Measurements from ENCODE around the gene NR2F2. TPM values are rescaled to one million over a fixed set of nuclear protein-coding genes. Genes with fewer than 3 reads are reported as not detected.

NR2F2 gene
- total RNA-seq, 6 experiments from 2014 or later = 11.6 to 30.0 (median 20.7) TPM

GRCh38 chr15:96354731-96355567 is 24.4 kb downstream of the NR2F2 start:
- 7% methylated on average over 9 of the region's 15 CpGs for WGBS (ENCODE audit: insufficient coverage, low coverage, low lambda C conversion rate, missing lambda C conversion rate)
- Histone ChIP-seq H3K4me3 (peak overlapping the region; percentile 51 to 65 (median 60)), H3K27me3 (no peaks in the 10 kb centered on the region)

GRCh38 chr15:96355568-96356187 is 25.2 kb downstream of the NR2F2 start:
- Histone ChIP-seq H3K4me3 (no peak overlapping the region), H3K9me3 (no peaks in the 10 kb centered on the region), H3K27ac (peak overlapping the region in 2 of 3 donors; percentile 67 to 81), H3K27me3 (no peaks in the 10 kb centered on the region), H3K36me3 (no peaks in the 10 kb centered on the region), H3K4me1 (peaks cover 0 to 29% (median 4%) of the 10 kb centered on the region in 4 donors)
- intact Hi-C loops (cut with DNase I) = loop anchor here in 1 of 2 donors (10.0 kb wide), 1 partner anchor 539 kb away; no protein-coding TSS in a partner anchor
- 48% methylated on average over 6 of the region's 7 CpGs for WGBS (ENCODE audit: insufficient coverage, low coverage, low lambda C conversion rate, missing lambda C conversion rate)
- DNase-seq = no peak
- TF ChIP-seq POLR2A (IDR thresholded peaks at IDR 0.05) (no peak), CTCF (IDR thresholded peaks at IDR 0.05) (no peak)
- no peak for ATAC-seq

More at GRCh38 chr15:96354731-96355567, 24.4 kb downstream of the NR2F2 start:
- intact Hi-C loops (cut with DNase I) = loop anchor here in 1 of 2 donors (10.0 kb wide), 1 partner anchor 540 kb away; no protein-coding TSS in a partner anchor
- H3K27ac ChIP-seq = peak overlapping the region; percentile 67 to 81 (median 71)
- H3K4me1 ChIP-seq = peaks cover 0 to 23% (median 4%) of the 10 kb centered on the region in 4 donors
- TF ChIP-seq CTCF (IDR thresholded peaks at IDR 0.05) (peak; percentile 30 to 59 (median 36)), POLR2A (IDR thresholded peaks at IDR 0.05) (no peak)
- DNase-seq = no peak
- H3K9me3 ChIP-seq = no peaks in the 10 kb centered on the region
- no peaks in the 10 kb centered on the region for H3K36me3 ChIP-seq
- ATAC-seq = peak in 3 of 4 donors; percentile 34 to 37 (median 36)

- Histone ChIP-seq H3K9me3 (no peaks in the 10 kb centered on the region), H3K4me3 (peak overlapping the region; percentile 60 to 70 (median 64)), H3K4me1 (peaks cover 0 to 24% (median 4%) of the 10 kb centered on the region in 4 donors), H3K36me3 (no peaks in the 10 kb centered on the region), H3K27me3 (no peaks in the 10 kb centered on the region), H3K27ac (peak overlapping the region; percentile 17 to 60 (median 58))
- DNase-seq = peak; percentile 80 to 86 (median 85)
- peak; percentile 70 to 78 (median 76) for ATAC-seq
- TF ChIP-seq CTCF (IDR thresholded peaks at IDR 0.05) (peak; percentile 95 to 97 (median 96)), POLR2A (IDR thresholded peaks at IDR 0.05) (no peak)
- intact Hi-C loops (cut with DNase I) = loop anchor here in 1 of 2 donors (10.0 kb wide), 1 partner anchor 538 kb away; no protein-coding TSS in a partner anchor
- WGBS (ENCODE audit: insufficient coverage, low coverage, low lambda C conversion rate, missing lambda C conversion rate) = under 1% methylated on average over 40 of the region's 67 CpGs
Observed at GRCh38 chr15:96356494-96357455, 26.3 kb downstream of the NR2F2 start.

All from right lobe of liver (tissue), 6 donors.